GM10248 (cell line): ENCODE data around the gene ATP10D.
A peak's percentile ranks its signal among the peaks of the same experiment; 100 is the strongest.

Experiments used
- CTCF ChIA-PET: fragments of 300-600 bp; sonication (Branson Sonifier 250); formaldehyde crosslinking; extraction: SDS; loops from one replicate; lab custom pipeline; 2021; ENCODE audit warnings: antibody characterized with exemption; lab: Yijun Ruan, JAX
- POLR2A ChIA-PET: fragments of 350-650 bp; sonication (Branson Sonifier 250); formaldehyde crosslinking; extraction: SDS; loops from one replicate; lab custom pipeline; 2020; ENCODE audit warnings: antibody characterized with exemption; lab: Yijun Ruan, JAX
- DNase-seq: peaks from one replicate; pipeline ENCODE4 v3.0.0; 2012; ENCODE audit errors: extremely low spot score
- CTCF ChIP-seq: IDR thresholded peaks from 2 replicates; pipeline ENCODE4 v1.5.1; 2012; ENCODE audit warnings: mild to moderate bottlenecking, low read depth; ENCODE audit errors: extremely low read depth, missing control alignments, control extremely low read depth

The ATP10D gene

GRCh38 chr4:47485047-47485692, at the start of gene ATP10D:
Gene ATP10D (plus strand): TSS chr4:47485275. CDS start chr4:47512541, 27,266 bp downstream.
- peak; percentile 85 for DNase-seq
- no peak for TF ChIP-seq CTCF
- ChIA-PET CTCF (interaction anchor here (1.1 to 3.8 kb wide), 7 partner anchors 9 to 82 kb away, joined by 3 to 19 read pairs (median 5); partner anchors contain the start of gene COMMD8), POLR2A (interaction anchor here (0.7 to 1.4 kb wide), 3 partner anchors 8 to 22 kb away, joined by 3 to 10 read pairs (median 9); partner anchors contain the start of gene COMMD8)

GRCh38 chr4:47442980-47443379, 42.1 kb upstream of the ATP10D start:
- POLR2A ChIA-PET: no interaction called here
- CTCF ChIA-PET: interaction anchor here (0.9 to 1.2 kb wide), 4 partner anchors 10 to 393 kb away, joined by 3 to 4 read pairs (median 3); no protein-coding TSS in a partner anchor
- no peak for TF ChIP-seq CTCF
- no peak for DNase-seq

- ChIA-PET POLR2A (no interaction called here), CTCF (no interaction called here)
- no peak for TF ChIP-seq CTCF
- no peak for DNase-seq
Measured at GRCh38 chr4:47444031-47444430, 41.0 kb upstream of the ATP10D start.

- TF ChIP-seq CTCF: no peak
- CTCF ChIA-PET: interaction anchor here (1.2 kb wide), 1 partner anchor 13 kb away, joined by 4 read pairs; no protein-coding TSS in a partner anchor
- POLR2A ChIA-PET: no interaction called here
- no peak for DNase-seq
Measured at GRCh38 chr4:47451657-47452056, 33.4 kb upstream of the ATP10D start.

GRCh38 chr4:47462799-47463234, 22.3 kb upstream of the ATP10D start:
- ChIA-PET CTCF (interaction anchor here (1.0 to 2.6 kb wide), 14 partner anchors 9 to 105 kb away, joined by 3 to 15 read pairs (median 4); partner anchors contain the start of gene ATP10D), POLR2A (interaction anchor here (1.2 to 1.3 kb wide), 2 partner anchors 22 to 452 kb away, joined by 3 to 10 read pairs; partner anchors contain the start of genes ATP10D and NFXL1)
- no peak for DNase-seq
- TF ChIP-seq CTCF: no peak

GRCh38 chr4:47463235-47463956, 21.7 kb upstream of the ATP10D start, which contains the start of gene COMMD8:
Gene COMMD8 (minus strand): TSS chr4:47463702. CDS start chr4:47463651, 51 bp downstream.
- peak; percentile 95 for DNase-seq
- ChIA-PET POLR2A (interaction anchor here (1.2 to 1.3 kb wide), 2 partner anchors 22 to 451 kb away, joined by 3 to 10 read pairs; partner anchors contain the start of genes ATP10D and NFXL1), CTCF (interaction anchor here (0.8 to 2.6 kb wide), 17 partner anchors 9 to 104 kb away, joined by 3 to 15 read pairs (median 4); partner anchors contain the start of gene ATP10D)
- peak; percentile 33 for TF ChIP-seq CTCF
